ENCODE measurements around the gene TSPAN6. TPM values are rescaled to one million over a fixed set of nuclear protein-coding genes. Genes with fewer than 3 reads are reported as not detected.

TSPAN6 gene
- total RNA-seq, 1 donor from 2014 or later, result 28.2 TPM

DNA sequence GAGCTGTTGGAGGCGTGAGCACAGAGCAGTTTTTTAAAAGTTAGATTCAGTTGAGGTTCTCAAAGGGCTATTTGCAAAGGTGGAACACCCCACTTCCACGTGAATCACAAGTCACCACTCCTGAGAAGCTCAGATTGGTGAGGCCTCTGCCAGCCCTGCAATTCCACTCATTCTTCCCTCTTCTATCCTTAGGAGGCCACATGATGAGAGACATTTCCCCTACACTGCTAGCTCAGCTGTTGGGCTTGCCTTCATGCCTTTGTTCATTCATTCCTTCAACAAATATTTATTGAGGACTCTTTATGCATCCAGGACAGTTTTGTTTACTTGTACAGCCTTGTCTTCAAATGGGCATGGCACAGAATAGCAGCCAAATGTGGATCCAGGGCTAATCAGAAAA lies 11.1 kb upstream of the TSPAN6 start:
- peak; percentile 50 for DNase-seq (ENCODE audit: low read depth)

DNA sequence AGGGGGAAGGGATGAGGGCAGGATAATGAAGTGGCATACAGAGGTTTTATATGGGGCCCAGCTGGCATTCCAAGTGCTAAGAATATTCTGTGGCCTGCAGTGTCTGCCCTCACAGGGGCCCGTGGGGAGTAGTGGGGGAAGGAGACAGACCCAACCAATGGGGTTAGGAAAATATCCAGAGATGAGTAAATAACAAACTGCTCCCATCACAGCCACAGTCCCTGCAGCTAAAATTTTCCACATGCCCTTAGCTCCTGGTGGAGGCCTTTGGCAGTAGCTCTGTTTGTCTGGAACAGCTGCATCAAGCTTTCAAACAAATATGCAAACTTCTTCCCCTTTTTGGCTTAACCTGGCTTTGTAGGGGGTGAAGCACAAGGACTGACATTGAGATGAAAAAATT lies 10.5 kb upstream of the TSPAN6 start:
- DNase-seq (ENCODE audit: low read depth), result peak; percentile 93

GRCh38 chrX:100645106-100645505 lies 8.5 kb upstream of the TSPAN6 start:
- peak; percentile 63 for DNase-seq (ENCODE audit: low read depth)

DNA sequence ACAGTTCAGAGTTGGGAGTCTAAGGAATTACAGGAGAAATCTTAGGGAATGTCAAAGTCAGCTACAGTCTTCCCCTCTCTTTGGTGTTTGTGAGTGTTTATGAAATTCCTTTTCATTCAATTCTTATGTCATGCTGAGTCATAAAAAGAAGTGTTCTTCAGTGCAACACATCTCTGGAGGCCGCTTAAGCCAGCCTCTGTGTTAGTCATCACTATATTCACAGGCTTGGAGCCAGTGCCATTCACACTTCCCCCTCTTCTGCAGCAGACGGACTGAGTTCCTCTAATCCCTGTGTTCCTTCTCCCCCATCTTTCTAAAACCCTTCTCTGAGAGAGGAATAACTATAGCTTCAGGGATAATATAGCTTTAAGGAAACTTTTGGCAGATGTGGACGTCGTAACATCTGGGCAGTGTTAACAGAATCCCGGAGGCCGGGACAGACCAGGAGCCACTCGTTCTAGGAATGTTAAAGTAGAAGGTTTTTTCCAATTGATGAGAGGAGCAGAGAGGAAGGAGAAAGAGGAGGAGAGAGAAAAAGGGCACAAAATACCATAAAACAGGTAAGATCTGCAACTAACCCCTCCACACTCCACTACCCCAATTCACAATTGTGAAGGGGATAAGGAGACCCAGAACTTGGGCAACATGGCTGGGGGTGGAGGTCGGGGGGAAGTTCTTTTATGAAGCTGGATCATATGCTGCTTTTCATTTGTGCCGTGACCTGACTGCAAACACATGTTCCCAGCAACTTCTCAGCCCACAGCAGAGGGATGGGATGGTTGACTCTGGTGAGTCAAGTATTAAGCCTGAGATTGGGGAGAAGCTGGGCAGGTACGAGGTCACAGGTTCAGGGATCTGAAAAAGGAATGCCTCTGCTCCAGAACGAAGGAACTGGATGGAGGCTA lies 7.6 kb upstream of the TSPAN6 start, which contains the start of gene SRPX2:
Gene SRPX2, plus strand, starts transcription at position 244 of the 905 bp plus-strand sequence. CDS start 2,124 bp downstream, outside the sequence.
- peak; percentile 69 for DNase-seq (ENCODE audit: low read depth)

DNA sequence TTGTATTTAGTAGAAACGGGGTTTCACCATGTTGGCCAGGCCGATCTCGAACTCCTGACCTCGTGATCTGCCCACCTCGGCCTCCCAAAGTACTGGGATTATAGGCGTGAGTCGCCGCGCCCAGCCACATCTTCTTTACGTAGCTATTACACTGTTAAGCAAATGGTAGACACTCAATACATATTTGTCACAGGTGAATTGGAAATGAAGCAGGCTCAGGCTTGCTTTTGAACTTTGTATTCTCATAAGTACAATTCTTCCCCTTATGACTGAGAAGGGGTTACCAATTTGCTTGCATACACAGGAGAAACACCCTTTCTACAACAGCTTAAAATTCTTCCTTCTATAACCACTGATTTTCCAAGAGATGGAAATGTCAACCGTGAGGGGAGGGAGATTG lies 6.6 kb upstream of the TSPAN6 start:
- DNase-seq (ENCODE audit: low read depth), result no peak

GRCh38 chrX:100642290-100642689 lies 5.7 kb upstream of the TSPAN6 start:
- no peak for DNase-seq (ENCODE audit: low read depth)

GRCh38 chrX:100635989-100636320 lies 651 bp downstream of the TSPAN6 start:
- no peak for DNase-seq (ENCODE audit: low read depth)

DNA sequence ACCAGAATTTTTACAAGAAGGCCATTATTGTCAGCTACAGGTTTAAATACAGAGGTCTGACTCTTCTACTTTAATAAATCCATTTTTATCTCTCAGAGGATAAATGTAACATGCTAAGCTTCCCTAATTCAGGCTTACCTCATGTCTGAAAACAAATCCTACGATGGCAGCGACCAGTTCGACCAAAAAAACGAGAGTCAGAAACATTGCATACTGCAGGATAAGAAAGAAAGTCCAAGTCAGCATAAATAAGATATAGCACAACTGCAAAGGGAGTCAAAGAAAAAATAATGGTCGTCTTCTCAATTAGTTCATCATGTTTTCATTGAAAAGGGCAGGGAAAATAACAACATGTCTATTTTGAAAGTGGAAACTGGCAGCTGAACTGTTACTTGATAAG lies 1.6 kb downstream of the TSPAN6 start:
- DNase-seq (ENCODE audit: low read depth), result no peak

- DNase-seq (ENCODE audit: low read depth), result peak; percentile 14
Measured at GRCh38 chrX:100625985-100626491, 10.6 kb downstream of the TSPAN6 start.

DNA sequence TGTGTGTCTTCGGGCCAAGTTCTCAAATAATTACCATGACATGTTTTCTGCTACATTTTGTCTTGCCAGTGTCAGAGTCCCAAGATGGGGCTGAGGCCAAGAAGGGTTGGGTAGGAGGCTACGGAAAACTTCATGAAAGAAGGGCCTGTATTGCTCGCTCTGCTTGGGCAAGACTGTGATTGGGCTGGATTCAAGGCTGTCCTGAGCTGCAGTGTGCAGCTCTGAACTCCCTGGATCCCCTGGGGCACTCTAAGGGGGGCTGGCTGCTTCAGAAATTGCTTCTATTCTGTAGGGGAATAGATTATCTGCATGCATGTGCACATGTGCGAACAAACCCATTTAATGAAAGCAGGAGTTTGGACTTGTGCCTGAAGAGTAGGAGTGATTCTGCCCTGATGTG lies 13.6 kb downstream of the TSPAN6 start:
- no peak for DNase-seq (ENCODE audit: low read depth)

- peak; percentile 62 for DNase-seq (ENCODE audit: low read depth)
Measured at GRCh38 chrX:100615005-100615404, 21.6 kb downstream of the TSPAN6 start.

GRCh38 chrX:100611951-100612350 lies 24.7 kb downstream of the TSPAN6 start:
- DNase-seq (ENCODE audit: low read depth), result no peak

GRCh38 chrX:100609591-100609990 lies 27.0 kb downstream of the TSPAN6 start:
- no peak for DNase-seq (ENCODE audit: low read depth)

- no peak for DNase-seq (ENCODE audit: low read depth)
Measured at GRCh38 chrX:100606753-100607152, 29.9 kb downstream of the TSPAN6 start.

DNA sequence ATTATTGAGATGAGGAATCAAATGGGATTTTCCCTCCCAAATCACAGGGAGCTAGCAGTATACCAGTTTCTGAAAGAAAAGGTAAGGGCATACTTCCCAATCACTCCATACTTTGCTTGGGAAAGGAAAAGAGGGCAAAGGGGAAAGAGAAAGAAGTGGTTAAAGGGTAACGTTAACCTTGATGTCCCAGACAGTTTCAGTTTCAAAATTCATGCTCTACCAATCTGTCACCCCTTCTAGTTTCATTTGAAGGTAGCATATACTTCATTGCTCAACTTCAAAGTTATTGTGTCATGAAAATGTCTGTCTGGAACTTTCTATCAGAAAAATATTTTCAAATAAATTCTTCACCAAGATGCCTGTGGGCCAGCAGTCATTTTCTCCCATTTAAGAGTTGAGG lies 35.8 kb downstream of the TSPAN6 start:
- no peak for DNase-seq (ENCODE audit: low read depth)

DNA sequence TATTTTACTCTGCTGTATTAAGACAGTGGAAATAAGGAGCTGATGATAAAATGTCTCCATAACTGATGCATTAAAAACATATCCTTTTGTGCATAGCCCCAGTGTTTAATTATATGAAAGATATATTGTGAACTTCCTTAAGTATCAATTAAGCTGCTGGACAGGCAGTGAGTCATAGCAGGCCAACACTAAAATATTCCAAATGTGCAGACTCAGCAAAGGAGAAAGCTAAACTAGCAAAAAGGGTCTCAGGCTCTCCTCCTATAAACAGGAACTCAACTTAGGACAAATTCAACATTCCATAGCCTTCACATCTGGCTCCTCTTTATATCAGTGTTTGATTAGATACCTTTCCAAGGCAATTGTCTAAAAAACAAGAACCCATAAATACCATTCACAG lies 36.3 kb downstream of the TSPAN6 start:
- DNase-seq (ENCODE audit: low read depth), result no peak

- no peak for DNase-seq (ENCODE audit: low read depth)
Measured at GRCh38 chrX:100599456-100599855, 37.1 kb downstream of the TSPAN6 start.

GRCh38 chrX:100596601-100597000 lies 40.0 kb downstream of the TSPAN6 start:
- DNase-seq (ENCODE audit: low read depth), result no peak

- DNase-seq (ENCODE audit: low read depth), result no peak
Measured at GRCh38 chrX:100593581-100593980, 43.0 kb downstream of the TSPAN6 start.

- DNase-seq (ENCODE audit: low read depth), result no peak
Measured at GRCh38 chrX:100593126-100593525, 43.5 kb downstream of the TSPAN6 start.

DNA sequence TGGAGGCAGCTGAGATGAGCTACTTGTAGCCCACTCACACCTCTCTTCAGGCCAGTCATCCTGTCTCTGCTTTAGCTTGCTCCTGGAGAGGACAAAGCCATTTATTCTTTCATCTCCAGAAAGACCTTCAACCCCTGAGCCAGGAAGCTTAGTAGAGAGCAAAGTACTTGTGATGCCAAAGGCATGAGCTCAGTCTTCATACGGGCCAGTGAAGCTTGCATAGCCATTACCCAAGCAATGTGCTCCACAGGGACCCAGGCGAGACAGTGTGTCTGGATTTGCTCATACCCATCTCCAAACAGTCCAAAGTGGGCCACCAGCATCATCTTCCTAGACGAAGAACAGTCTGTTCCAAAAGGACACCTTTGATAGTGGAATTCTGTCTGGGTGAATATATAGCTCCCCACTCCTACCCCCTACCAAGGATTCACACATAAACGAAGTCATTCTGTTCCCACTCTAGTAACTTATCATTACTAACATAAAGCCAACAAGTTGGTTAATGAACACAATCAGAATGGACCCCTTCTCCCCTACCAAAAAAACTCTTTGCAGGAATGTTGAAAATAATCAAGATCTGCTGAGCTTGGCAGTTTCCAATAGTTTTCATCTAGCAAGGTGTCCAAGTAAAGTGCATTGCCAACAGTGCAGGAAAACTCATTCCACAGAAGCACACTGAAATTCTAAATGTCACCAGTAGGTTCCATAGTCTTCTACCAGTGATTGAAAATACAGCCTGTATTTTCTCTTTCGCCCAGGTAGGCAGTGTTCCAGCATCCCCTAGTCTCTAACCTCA lies 45.2 kb downstream of the TSPAN6 start:
- no peak for DNase-seq (ENCODE audit: low read depth)

- no peak for DNase-seq (ENCODE audit: low read depth)
Measured at GRCh38 chrX:100587861-100588260, 48.7 kb downstream of the TSPAN6 start.
